HG03575 (cell line): ENCODE results near the gene CBARP.

ENCODE experiments used
- ATAC-seq: cut with Tn5 transposase; IDR thresholded peaks from one replicate; pipeline ENCODE4 v1.9.1; 2021; ENCODE audit not compliant: unreplicated experiment, insufficient number of reproducible peaks, low FRiP score; ENCODE audit errors: extremely low read depth

Gene CBARP

DNA sequence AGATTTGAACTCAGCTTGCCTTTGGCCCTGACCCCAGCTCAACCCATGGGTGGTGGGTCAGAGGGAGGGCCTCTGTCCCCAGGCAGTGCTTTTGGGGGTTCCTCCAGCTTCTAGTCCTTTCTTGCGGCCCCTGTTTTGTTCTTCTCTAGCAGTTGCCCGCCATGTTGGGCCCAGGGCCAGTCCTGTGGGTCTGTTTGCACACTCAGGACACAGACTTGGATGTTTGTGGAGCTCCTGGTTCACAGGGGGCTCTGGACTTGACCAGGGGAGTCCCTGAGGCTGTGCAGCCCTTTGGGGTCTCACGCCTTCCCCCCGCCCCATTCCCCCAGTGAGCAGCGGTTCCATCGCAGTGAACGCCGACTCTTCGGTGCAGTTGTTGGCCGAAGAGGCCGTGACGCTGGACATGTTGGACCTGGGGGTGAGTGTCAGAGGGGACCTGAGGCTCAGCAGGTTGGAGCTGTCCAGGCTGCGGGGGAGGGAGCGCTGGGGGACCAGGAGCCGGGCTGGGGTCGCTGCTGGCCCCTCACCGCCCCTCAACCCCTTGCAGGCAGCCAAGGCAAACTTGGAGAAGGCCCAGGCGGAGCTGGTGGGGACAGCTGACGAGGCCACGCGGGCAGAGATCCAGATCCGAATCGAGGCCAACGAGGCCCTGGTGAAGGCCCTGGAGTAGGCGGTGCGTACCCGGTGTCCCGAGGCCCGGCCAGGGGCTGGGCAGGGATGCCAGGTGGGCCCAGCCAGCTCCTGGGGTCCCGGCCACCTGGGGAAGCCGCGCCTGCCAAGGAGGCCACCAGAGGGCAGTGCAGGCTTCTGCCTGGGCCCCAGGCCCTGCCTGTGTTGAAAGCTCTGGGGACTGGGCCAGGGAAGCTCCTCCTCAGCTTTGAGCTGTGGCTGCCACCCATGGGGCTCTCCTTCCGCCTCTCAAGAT is 6.2 kb upstream of the CBARP start:
- ATAC-seq: no peak

- no peak for ATAC-seq
These were observed 3.8 kb upstream of the CBARP start, which contains the start of gene ATP5F1D for GRCh38 chr19:1241417-1242095. Gene ATP5F1D (plus strand): TSS chr19:1241751. CDS start chr19:1241851, 100 bp downstream.

- ATAC-seq: no peak
These were observed 3.1 kb upstream of the CBARP start for GRCh38 chr19:1240925-1241324.

- ATAC-seq: no peak
These were observed 2.3 kb upstream of the CBARP start for GRCh38 chr19:1239796-1240737.

- no peak for ATAC-seq
These were observed 1.6 kb upstream of the CBARP start for GRCh38 chr19:1239420-1239795.

DNA sequence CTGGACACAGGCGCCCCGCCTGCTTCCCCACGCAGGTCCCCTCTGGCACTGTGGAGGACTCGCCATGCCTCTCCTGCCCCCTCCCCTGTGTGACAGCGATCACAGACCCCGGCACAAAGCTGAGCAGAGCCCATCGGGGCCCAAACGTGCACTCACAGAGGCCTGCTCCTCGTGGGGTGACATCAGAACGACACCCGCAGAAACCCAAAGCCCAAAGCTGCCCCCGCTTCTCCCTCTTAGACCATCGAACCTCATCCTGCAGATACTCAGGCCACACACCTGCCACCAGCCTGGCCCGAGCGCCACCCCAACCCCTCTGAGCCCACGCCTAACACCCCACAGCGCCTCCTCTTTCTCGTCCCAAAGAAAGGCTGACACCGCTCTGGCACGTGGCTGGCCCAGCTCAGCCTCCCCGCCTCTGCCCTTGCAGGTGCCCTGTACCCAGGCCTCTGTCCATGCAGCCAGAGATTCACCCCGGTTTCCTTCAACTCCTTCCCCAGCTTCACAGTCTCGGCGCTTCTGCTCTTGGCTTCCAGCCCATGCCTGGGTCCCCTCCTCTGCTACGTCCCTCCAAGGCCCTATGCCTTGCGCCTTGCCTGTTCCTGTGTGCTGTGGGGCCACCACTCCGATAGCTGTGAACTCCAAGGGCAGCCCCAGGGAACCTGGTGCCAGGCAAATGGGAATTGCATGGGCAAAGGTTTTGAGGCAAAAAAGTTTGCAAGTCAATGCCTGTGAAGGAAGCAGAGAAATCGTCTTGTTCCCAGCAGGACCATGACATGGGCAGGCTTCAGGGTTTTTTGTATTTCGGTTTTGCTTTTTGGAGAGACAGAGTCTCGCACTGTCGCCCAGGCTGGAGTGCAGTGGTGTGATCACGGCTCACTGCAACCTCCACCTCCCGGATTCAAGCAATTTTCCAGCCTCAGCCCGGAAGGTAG is 831 bp upstream of the CBARP start:
- no peak for ATAC-seq

DNA sequence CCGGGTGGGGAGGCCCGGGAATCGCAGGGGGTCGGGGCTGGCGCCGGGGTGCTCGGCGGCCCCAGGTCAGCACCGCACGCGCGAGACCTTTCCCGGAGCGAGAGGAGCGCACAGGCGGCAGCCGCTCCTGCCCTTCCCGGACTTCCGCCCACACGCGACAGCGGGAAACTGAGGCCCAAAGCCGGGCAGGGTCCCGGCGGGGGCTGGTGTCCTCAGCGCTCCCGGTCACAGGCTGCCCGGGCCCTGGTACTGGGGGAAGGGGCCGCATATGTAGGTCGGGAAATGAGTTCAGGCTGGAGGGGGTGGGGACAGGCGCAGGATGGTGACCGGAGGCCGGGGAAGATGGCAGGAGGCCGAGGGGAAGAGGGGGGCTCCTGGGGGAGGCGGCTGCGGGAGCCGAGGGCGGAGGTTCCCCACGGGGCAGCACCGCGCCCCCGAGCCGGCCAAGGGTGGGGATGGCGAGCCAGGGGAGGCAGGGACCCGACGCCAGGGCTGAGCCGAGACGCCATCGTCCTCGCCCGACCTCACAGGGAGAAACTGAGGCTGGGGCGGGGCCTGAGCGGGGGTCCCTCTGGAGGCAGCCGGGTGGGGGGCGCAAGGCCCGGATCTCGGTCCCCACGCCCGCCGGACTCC is 662 bp downstream of the CBARP start:
- ATAC-seq: no peak

GRCh38 chr19:1236576-1236975 is 1.2 kb downstream of the CBARP start:
- no peak for ATAC-seq

GRCh38 chr19:1235625-1236538 is 1.9 kb downstream of the CBARP start:
- no peak for ATAC-seq

DNA sequence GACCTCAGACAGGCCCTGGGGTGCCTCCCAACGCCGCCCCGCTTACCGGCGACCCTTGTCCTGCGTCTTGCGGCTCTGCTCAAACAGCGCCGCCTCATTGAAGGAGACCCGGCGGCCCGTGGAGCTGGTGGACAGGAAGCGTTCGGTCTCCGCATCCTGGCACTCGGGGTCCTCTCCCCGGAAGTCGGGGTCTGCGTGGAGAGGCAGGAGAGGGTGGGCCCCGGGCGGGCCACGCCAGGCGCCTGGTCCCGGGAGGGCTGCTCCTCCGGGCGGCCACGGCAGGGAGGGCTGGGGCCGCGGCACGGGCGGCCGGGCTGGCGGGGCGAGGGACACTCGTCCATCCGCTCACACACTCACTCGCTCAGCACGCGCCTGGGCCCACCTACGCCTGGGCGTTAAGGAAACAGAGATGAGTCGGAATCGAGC is 2.8 kb downstream of the CBARP start:
- no peak for ATAC-seq

- no peak for ATAC-seq
These were observed 3.5 kb downstream of the CBARP start for GRCh38 chr19:1234051-1234954.

DNA sequence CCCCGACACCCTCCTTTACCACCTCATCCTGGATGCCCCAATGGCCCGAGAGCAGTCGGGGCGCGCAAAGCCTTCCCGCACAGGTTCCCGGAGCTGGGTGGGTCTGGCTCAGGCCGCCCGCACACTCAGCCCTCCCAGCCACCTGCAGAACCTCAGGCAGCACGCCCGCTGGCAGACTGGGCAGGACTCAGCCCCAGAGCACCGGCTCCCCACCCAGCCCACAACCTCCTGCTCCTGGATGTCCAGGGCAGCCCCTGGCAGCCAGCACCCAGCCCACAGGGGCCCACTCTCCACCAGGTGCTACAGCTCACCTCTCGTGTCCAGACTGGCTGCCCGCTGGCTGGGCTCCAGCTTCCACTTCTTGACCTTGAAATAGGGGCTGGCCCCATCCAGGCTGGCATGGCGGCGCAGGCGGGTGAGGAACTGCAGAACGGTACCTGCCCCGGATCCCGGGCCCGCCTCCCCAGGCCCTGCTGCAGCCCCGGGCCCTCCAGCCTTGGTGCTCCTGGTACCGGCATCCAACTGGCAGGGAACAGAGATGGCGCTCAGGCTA is 4.6 kb downstream of the CBARP start:
- ATAC-seq: no peak

- ATAC-seq: no peak
These were observed 5.1 kb downstream of the CBARP start for GRCh38 chr19:1232652-1233072.

DNA sequence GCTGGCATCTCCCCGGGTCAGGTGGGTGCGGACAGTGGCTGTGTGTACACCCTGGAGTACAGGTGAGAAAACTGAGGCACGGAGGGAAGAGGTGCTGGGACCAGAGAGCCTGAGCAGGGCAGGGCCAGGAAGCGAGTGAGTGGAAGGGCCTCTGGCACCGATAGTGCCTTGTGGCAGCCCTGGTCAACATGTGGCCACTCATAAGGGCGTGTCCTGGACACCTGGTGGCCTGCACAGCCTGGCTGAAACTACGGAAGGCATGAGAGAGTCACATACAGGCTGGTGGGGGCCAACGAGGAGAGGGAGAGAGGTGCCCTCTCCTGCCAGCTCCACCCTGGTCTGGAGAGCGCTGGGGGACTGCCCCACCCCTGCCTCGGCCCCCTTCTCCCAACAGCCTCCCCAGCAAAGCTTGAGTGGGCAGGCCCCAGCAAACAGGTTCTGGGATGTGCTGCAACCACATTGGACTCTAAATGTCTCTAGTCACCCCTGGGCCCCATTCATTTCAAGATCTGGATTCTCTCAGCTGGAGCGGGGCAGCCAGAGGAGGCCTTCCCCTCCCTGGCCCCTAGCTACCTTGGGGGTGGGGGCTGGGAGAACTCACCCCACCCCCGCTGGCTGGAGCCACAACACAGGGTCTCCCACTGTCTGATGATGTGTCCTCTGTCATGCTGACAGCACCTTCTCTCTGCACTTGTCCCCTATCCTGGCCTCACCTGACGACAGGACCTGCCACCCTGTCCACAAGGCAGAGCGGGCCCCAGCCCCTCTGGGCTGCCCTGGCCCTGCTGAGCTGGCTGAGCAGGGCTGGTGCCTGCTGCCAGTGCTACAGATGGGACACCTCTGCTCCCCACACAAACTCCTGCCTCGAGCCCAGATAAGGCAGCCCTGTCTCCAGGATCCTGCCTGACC is 5.8 kb downstream of the CBARP start:
- no peak for ATAC-seq
